Measurements from ENCODE around the gene DNAJC12.
"Not testable (repeated sequence)": the region's sequence is repeated elsewhere in the genome, so short reads cannot be mapped to it uniquely, and the experiment has no call there.

Gene DNAJC12

DNA sequence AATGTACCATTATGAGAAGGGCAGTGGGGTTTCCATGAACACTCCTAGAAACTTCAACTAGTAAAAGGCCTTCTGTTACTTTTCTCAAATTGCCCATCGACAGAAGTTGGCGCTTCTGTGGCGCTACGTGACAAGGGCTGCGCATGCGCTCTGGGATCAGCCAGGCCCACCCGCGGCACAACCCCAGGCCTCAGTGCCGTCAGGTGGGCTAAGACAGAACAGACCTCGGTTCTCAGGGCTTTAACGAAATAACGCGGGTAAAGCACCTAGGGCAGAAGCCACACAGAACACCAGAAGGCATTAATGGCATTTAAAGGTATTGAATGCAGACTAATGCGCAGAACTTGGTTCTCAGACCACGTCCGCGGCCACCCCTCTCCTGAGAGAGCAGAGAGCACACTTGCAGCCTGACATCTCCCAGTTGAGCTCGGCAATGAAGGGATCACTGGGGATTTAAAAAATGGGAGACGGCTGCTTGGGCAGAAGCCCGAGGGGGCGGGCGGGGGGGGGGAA is 74.4 kb downstream of the DNAJC12 start:
- DNase-seq (ENCODE audit: low spot score), result peak; percentile 82

DNA sequence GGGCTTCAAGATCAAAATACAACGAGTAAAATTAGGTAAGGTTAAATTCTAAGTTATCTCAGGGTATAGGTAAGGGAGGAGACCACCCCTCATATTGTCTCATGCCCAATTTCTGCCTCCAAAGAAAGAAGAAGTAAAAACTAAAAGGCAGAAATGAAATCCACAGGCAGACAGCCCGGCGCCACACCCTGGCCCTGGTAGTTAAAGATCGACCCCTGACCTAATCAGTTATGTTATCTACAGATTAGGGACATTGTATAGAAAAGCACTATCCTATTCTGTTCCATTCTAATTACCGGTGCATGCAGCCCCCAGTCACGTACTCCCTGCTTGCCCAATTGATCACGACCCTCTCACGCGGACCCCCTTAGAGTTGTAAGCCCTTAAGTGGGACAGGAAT is 75.4 kb downstream of the DNAJC12 start:
- DNase-seq (ENCODE audit: low spot score), result not testable (repeated sequence)

DNA sequence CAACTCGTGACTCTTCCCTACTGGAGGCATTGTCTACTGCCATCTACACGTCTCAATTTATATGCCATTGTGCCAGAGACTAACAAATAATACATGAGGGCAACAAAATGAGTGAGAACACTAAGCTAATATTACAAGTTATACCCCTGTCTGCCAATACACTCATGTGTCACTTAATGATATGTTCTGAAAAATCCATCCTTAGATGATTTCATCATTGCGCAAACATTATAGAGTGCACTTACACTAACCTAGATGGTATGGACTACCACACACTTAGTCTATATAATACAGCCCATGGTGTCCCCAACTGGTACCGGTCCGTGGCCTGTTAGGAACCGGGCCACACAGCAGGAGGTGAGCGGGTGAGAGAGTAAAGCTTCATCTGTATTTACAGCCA is 77.7 kb downstream of the DNAJC12 start:
- DNase-seq (ENCODE audit: low spot score), result no peak

Data from pons (tissue), 1 donor.